ENCODE data around the gene PLEKHA8.

PLEKHA8 gene

GRCh38 chr7:30155481-30155880 lies 127.3 kb downstream of the PLEKHA8 start:
- POLR2A ChIA-PET, result no interaction called here
- CTCF ChIA-PET, result no interaction called here
- TF ChIP-seq ARNT (IDR thresholded peaks at IDR 0.05) (no peak), HDGF (IDR thresholded peaks at IDR 0.05; ENCODE audit: borderline replicate concordance) (no peak), TARDBP (IDR thresholded peaks at IDR 0.05) (no peak), NFRKB (IDR thresholded peaks at IDR 0.05) (no peak), CTBP1 (IDR thresholded peaks at IDR 0.05; ENCODE audit: borderline replicate concordance) (no peak), SP1 (IDR thresholded peaks at IDR 0.05) (no peak), SUZ12 (IDR thresholded peaks at IDR 0.05) (no peak), ELF4 (IDR thresholded peaks at IDR 0.05) (no peak), BHLHE40 (IDR thresholded peaks at IDR 0.05; ENCODE audit: borderline replicate concordance) (no peak), LEF1 (IDR thresholded peaks at IDR 0.05; ENCODE audit: borderline replicate concordance) (no peak), FOXK2 (IDR thresholded peaks at IDR 0.05) (no peak), L3MBTL2 (conservative IDR thresholded peaks at IDR 0.05) (no peak), FOXM1 (IDR thresholded peaks at IDR 0.05; ENCODE audit: borderline replicate concordance) (no peak), PKNOX1 (IDR thresholded peaks at IDR 0.05) (no peak), ZNF384 (IDR thresholded peaks at IDR 0.05) (no peak), FOXA1 (IDR thresholded peaks at IDR 0.05) (no peak)
- no peak for DNase-seq (ENCODE audit: extremely low spot score)

- ChIA-PET CTCF (no interaction called here), POLR2A (no interaction called here)
Observed at GRCh38 chr7:30157204-30157603, 129.0 kb downstream of the PLEKHA8 start.

GRCh38 chr7:30159163-30159562 lies 131.0 kb downstream of the PLEKHA8 start:
- no peak for DNase-seq (ENCODE audit: extremely low spot score)
- ChIA-PET POLR2A (no interaction called here), CTCF (no interaction called here)
- TF ChIP-seq PKNOX1 (IDR thresholded peaks at IDR 0.05) (no peak), LEF1 (IDR thresholded peaks at IDR 0.05; ENCODE audit: borderline replicate concordance) (no peak), CTBP1 (IDR thresholded peaks at IDR 0.05; ENCODE audit: borderline replicate concordance) (no peak), ARNT (IDR thresholded peaks at IDR 0.05) (no peak), FOXM1 (IDR thresholded peaks at IDR 0.05; ENCODE audit: borderline replicate concordance) (no peak), SUZ12 (IDR thresholded peaks at IDR 0.05) (no peak)

More at GRCh38 chr7:30157204-30157603, 129.0 kb downstream of the PLEKHA8 start:
- no peak for DNase-seq (ENCODE audit: extremely low spot score)
- TF ChIP-seq LEF1 (IDR thresholded peaks at IDR 0.05; ENCODE audit: borderline replicate concordance) (no peak), FOXM1 (IDR thresholded peaks at IDR 0.05; ENCODE audit: borderline replicate concordance) (no peak), ARNT (IDR thresholded peaks at IDR 0.05) (no peak), ELF4 (IDR thresholded peaks at IDR 0.05) (no peak), SUZ12 (IDR thresholded peaks at IDR 0.05) (no peak), BHLHE40 (IDR thresholded peaks at IDR 0.05; ENCODE audit: borderline replicate concordance) (no peak), CTBP1 (IDR thresholded peaks at IDR 0.05; ENCODE audit: borderline replicate concordance) (no peak), L3MBTL2 (conservative IDR thresholded peaks at IDR 0.05) (no peak), HDGF (IDR thresholded peaks at IDR 0.05; ENCODE audit: borderline replicate concordance) (no peak), ZNF384 (IDR thresholded peaks at IDR 0.05) (no peak), SP1 (IDR thresholded peaks at IDR 0.05) (no peak), NFRKB (IDR thresholded peaks at IDR 0.05) (no peak), PKNOX1 (IDR thresholded peaks at IDR 0.05) (no peak), FOXK2 (IDR thresholded peaks at IDR 0.05) (no peak), FOXA1 (IDR thresholded peaks at IDR 0.05) (no peak), TARDBP (IDR thresholded peaks at IDR 0.05) (no peak)

- peak; percentile 19 for DNase-seq (ENCODE audit: extremely low spot score)
- ChIA-PET POLR2A (no interaction called here), CTCF (no interaction called here)
- no peak for TF ChIP-seq HDGF (IDR thresholded peaks at IDR 0.05; ENCODE audit: borderline replicate concordance)
- no peak for TF ChIP-seq ELF4 (IDR thresholded peaks at IDR 0.05)
- no peak for TF ChIP-seq L3MBTL2 (conservative IDR thresholded peaks at IDR 0.05)
- TF ChIP-seq SP1 (IDR thresholded peaks at IDR 0.05), result no peak
- no peak for TF ChIP-seq FOXM1 (IDR thresholded peaks at IDR 0.05; ENCODE audit: borderline replicate concordance)
- TF ChIP-seq ARNT (IDR thresholded peaks at IDR 0.05), result no peak
Observed at GRCh38 chr7:30159698-30160143, 131.5 kb downstream of the PLEKHA8 start.

GRCh38 chr7:30160329-30160728 lies 132.1 kb downstream of the PLEKHA8 start:
- TF ChIP-seq LEF1 (IDR thresholded peaks at IDR 0.05; ENCODE audit: borderline replicate concordance), result no peak
- no peak for TF ChIP-seq TARDBP (IDR thresholded peaks at IDR 0.05)
- TF ChIP-seq ELF4 (IDR thresholded peaks at IDR 0.05), result no peak
- no peak for TF ChIP-seq FOXA1 (IDR thresholded peaks at IDR 0.05)
- TF ChIP-seq L3MBTL2 (conservative IDR thresholded peaks at IDR 0.05), result no peak
- TF ChIP-seq PKNOX1 (IDR thresholded peaks at IDR 0.05), result no peak
- TF ChIP-seq CTBP1 (IDR thresholded peaks at IDR 0.05; ENCODE audit: borderline replicate concordance), result no peak
- TF ChIP-seq FOXK2 (IDR thresholded peaks at IDR 0.05), result no peak
- TF ChIP-seq FOXM1 (IDR thresholded peaks at IDR 0.05; ENCODE audit: borderline replicate concordance), result no peak
- no peak for TF ChIP-seq SP1 (IDR thresholded peaks at IDR 0.05)
- TF ChIP-seq BHLHE40 (IDR thresholded peaks at IDR 0.05; ENCODE audit: borderline replicate concordance), result no peak
- TF ChIP-seq NFRKB (IDR thresholded peaks at IDR 0.05), result no peak
- TF ChIP-seq ARNT (IDR thresholded peaks at IDR 0.05), result no peak
- TF ChIP-seq HDGF (IDR thresholded peaks at IDR 0.05; ENCODE audit: borderline replicate concordance), result no peak
- no peak for TF ChIP-seq SUZ12 (IDR thresholded peaks at IDR 0.05)
- no peak for TF ChIP-seq ZNF384 (IDR thresholded peaks at IDR 0.05)
- no peak for DNase-seq (ENCODE audit: extremely low spot score)
- ChIA-PET POLR2A (no interaction called here), CTCF (no interaction called here)
